Kidney epithelial cell (primary cell): ENCODE data around the gene SPATA13. TPM values are rescaled to one million over a fixed set of nuclear protein-coding genes. Genes with fewer than 3 reads are reported as not detected.

Source experiments
- DNase-seq: peaks from one replicate; pipeline ENCODE4 v3.0.0-alpha.2; 2010; ENCODE audit warnings: low read depth
- H3K27me3 ChIP-seq: 2 replicates; pipeline ENCODE4 v1.6.0; 2011; ENCODE audit warnings: low read length; ENCODE audit not compliant: control insufficient read depth, insufficient read depth
- H3K36me3 ChIP-seq: 2 replicates; pipeline ENCODE4 v1.5.1; 2011; ENCODE audit warnings: low read length; ENCODE audit not compliant: control insufficient read depth, insufficient read depth
- H3K4me3 ChIP-seq: 2 replicates; pipeline ENCODE4 v1.5.1; 2011; ENCODE audit warnings: low read depth, mild to moderate bottlenecking, control low read depth, low read length
- CTCF ChIP-seq: IDR thresholded peaks from 2 replicates; pipeline ENCODE4 v1.5.1; 2011; ENCODE audit warnings: mild to moderate bottlenecking, moderate library complexity, low read length, control low read depth, inconsistent platforms; ENCODE audit not compliant: insufficient read depth, poor library complexity, severe bottlenecking
- total RNA-seq: library from RNA; depleted of rRNA; stranded (reverse); fragments of >200 nt; gene quantifications from 2 replicates; pipeline ENCODE4 v1.2.3, GENCODE V29; 2015

SPATA13 gene
- total RNA-seq, 1 donor from 2014 or later, result 11.3 TPM

- no peak for DNase-seq
- TF ChIP-seq CTCF, result no peak
- Histone ChIP-seq H3K4me3 (no peak overlapping the region), H3K36me3 (no peaks in the 10 kb centered on the region), H3K27me3 (no peaks in the 10 kb centered on the region)
Measured at GRCh38 chr13:24265453-24265852, 104.9 kb downstream of the SPATA13 start.

GRCh38 chr13:24267274-24267673 lies 106.8 kb downstream of the SPATA13 start:
- H3K27me3 ChIP-seq, result no peaks in the 10 kb centered on the region
- no peak overlapping the region for H3K4me3 ChIP-seq
- H3K36me3 ChIP-seq, result no peaks in the 10 kb centered on the region
- no peak for TF ChIP-seq CTCF
- no peak for DNase-seq

- no peak for TF ChIP-seq CTCF
- Histone ChIP-seq H3K36me3 (no peaks in the 10 kb centered on the region), H3K4me3 (no peak overlapping the region), H3K27me3 (no peaks in the 10 kb centered on the region)
- DNase-seq, result no peak
Measured at GRCh38 chr13:24267801-24268200, 107.3 kb downstream of the SPATA13 start.

GRCh38 chr13:24269821-24270220 lies 109.3 kb downstream of the SPATA13 start:
- DNase-seq, result no peak

GRCh38 chr13:24270639-24271141 lies 110.2 kb downstream of the SPATA13 start:
- H3K4me3 ChIP-seq, result peak overlapping the region; percentile 3
- no peaks in the 10 kb centered on the region for H3K36me3 ChIP-seq
- TF ChIP-seq CTCF, result no peak
- no peak for DNase-seq
- H3K27me3 ChIP-seq, result no peaks in the 10 kb centered on the region

More at GRCh38 chr13:24269821-24270220, 109.3 kb downstream of the SPATA13 start:
- no peak for TF ChIP-seq CTCF
- Histone ChIP-seq H3K4me3 (no peak overlapping the region), H3K36me3 (no peaks in the 10 kb centered on the region), H3K27me3 (no peaks in the 10 kb centered on the region)

GRCh38 chr13:24271231-24271600 lies 110.7 kb downstream of the SPATA13 start:
- no peak overlapping the region for H3K4me3 ChIP-seq
- no peak for DNase-seq

More at GRCh38 chr13:24271231-24271600, 110.7 kb downstream of the SPATA13 start:
- H3K27me3 ChIP-seq, result no peaks in the 10 kb centered on the region
- TF ChIP-seq CTCF, result no peak
- no peaks in the 10 kb centered on the region for H3K36me3 ChIP-seq
